H9 (cell line): ENCODE data around the gene EPAS1. TPM values are rescaled to one million over a fixed set of nuclear protein-coding genes. Genes with fewer than 3 reads are reported as not detected.

Experiments
- DNase-seq: peaks from one replicate; pipeline ENCODE4 v3.0.0-alpha.2; 2017
- H2AFZ ChIP-seq: one replicate; pipeline ENCODE4 v1.6.1; 2013; ENCODE audit warnings: mild to moderate bottlenecking, low read length, control low read depth, moderate library complexity
- H2AK5ac ChIP-seq: 2 replicates; pipeline ENCODE4 v1.6.1; 2013; ENCODE audit warnings: low read length, control low read depth, mixed read lengths; ENCODE audit not compliant: insufficient read length
- H2BK120ac ChIP-seq: one replicate; pipeline ENCODE4 v1.6.1; 2013; ENCODE audit warnings: low read depth, mild to moderate bottlenecking, low read length, control low read depth, inconsistent platforms; ENCODE audit not compliant: poor library complexity, severe bottlenecking
- H2BK12ac ChIP-seq: 2 replicates; pipeline ENCODE4 v1.6.1; 2013; ENCODE audit warnings: low read length, control low read depth, mixed read lengths, low read depth; ENCODE audit not compliant: insufficient read length
- H2BK15ac ChIP-seq: 2 replicates; pipeline ENCODE4 v1.6.1; 2013; ENCODE audit warnings: low read depth, low read length, control low read depth
- H2BK20ac ChIP-seq: one replicate; pipeline ENCODE4 v1.6.1; 2013; ENCODE audit warnings: low read depth, mild to moderate bottlenecking, low read length, control low read depth, inconsistent platforms; ENCODE audit not compliant: poor library complexity, severe bottlenecking
- H2BK5ac ChIP-seq: 2 replicates; pipeline ENCODE4 v1.6.1; 2013; ENCODE audit warnings: low read length, control low read depth, mixed read lengths; ENCODE audit not compliant: insufficient read length
- H3K14ac ChIP-seq: 2 replicates; pipeline ENCODE4 v1.6.1; 2013; ENCODE audit warnings: low read length, control low read depth; ENCODE audit not compliant: insufficient read depth
- H3K18ac ChIP-seq: 2 replicates; pipeline ENCODE4 v1.6.1; 2013; ENCODE audit warnings: low read depth, mild to moderate bottlenecking, mixed read lengths, low read length, control low read depth; ENCODE audit not compliant: insufficient read length
- H3K23ac ChIP-seq: 2 replicates; pipeline ENCODE4 v1.6.1; 2013; ENCODE audit warnings: low read length, control low read depth, mixed read lengths, low read depth; ENCODE audit not compliant: insufficient read length
- H3K23me2 ChIP-seq: 2 replicates; pipeline ENCODE4 v1.6.1; 2013; ENCODE audit warnings: low read depth, mild to moderate bottlenecking, mixed read lengths, low read length, control low read depth; ENCODE audit not compliant: insufficient read length, poor library complexity, severe bottlenecking
- H3K27ac ChIP-seq: 2 replicates; pipeline ENCODE4 v1.5.1; 2013; ENCODE audit warnings: low read length, control low read depth, mixed read lengths, low read depth; ENCODE audit not compliant: insufficient read length
- H3K27me3 ChIP-seq: 2 replicates; pipeline ENCODE4 v1.6.1; 2013; ENCODE audit warnings: low read length, control low read depth, inconsistent platforms; ENCODE audit not compliant: insufficient read depth
- H3K4ac ChIP-seq: 2 replicates; pipeline ENCODE4 v1.6.1; 2013; ENCODE audit warnings: low read depth, mild to moderate bottlenecking, control low read depth, inconsistent platforms, low read length, moderate library complexity
- H3K4me1 ChIP-seq: 2 replicates; pipeline ENCODE4 v1.6.1; 2013; ENCODE audit warnings: low read length, control low read depth, inconsistent platforms; ENCODE audit not compliant: insufficient read depth
- H3K4me2 ChIP-seq: 2 replicates; pipeline ENCODE4 v1.6.1; 2013; ENCODE audit warnings: low read length, control low read depth, mixed read lengths; ENCODE audit not compliant: insufficient read length, insufficient read depth
- H3K56ac ChIP-seq: 2 replicates; pipeline ENCODE4 v1.6.1; 2013; ENCODE audit warnings: low read depth, mild to moderate bottlenecking, mixed read lengths, low read length, control low read depth; ENCODE audit not compliant: insufficient read length
- H3K79me1 ChIP-seq: 2 replicates; pipeline ENCODE4 v1.6.1; 2013; ENCODE audit warnings: low read depth, mild to moderate bottlenecking, moderate library complexity, low read length, control low read depth, inconsistent platforms; ENCODE audit not compliant: insufficient read depth, poor library complexity, severe bottlenecking
- H3K79me2 ChIP-seq: 2 replicates; pipeline ENCODE4 v1.6.1; 2013; ENCODE audit warnings: low read length, control low read depth, inconsistent platforms; ENCODE audit not compliant: insufficient read depth
- H3K9ac ChIP-seq: 2 replicates; pipeline ENCODE4 v1.6.1; 2013; ENCODE audit warnings: low read length, control low read depth, mixed read lengths; ENCODE audit not compliant: insufficient read length; ENCODE audit errors: extremely low read depth
- H3K9me3 ChIP-seq: one replicate; pipeline ENCODE4 v1.6.1; 2013; ENCODE audit warnings: low read depth, low read length, inconsistent platforms; ENCODE audit not compliant: control insufficient read depth
- H3T11ph ChIP-seq: one replicate; pipeline ENCODE4 v1.6.1; 2013; ENCODE audit warnings: mild to moderate bottlenecking, low read length, control low read depth, inconsistent platforms
- H4K20me1 ChIP-seq: one replicate; pipeline ENCODE4 v1.6.1; 2013; ENCODE audit not compliant: control insufficient read depth, insufficient read length, insufficient read depth
- H4K5ac ChIP-seq: 2 replicates; pipeline ENCODE4 v1.6.1; 2013; ENCODE audit warnings: low read depth, mild to moderate bottlenecking, mixed read lengths, low read length, control low read depth; ENCODE audit not compliant: insufficient read length
- H4K8ac ChIP-seq: replicated peaks from 2 replicates; pipeline ENCODE4 v1.6.1; 2013; ENCODE audit warnings: low read length, control low read depth, mixed read lengths, low read depth; ENCODE audit not compliant: insufficient read length
- H4K91ac ChIP-seq: 2 replicates; pipeline ENCODE4 v1.6.1; 2013; ENCODE audit warnings: low read depth, mild to moderate bottlenecking, moderate library complexity, mixed read lengths, low read length, control low read depth; ENCODE audit not compliant: insufficient read length
- H3K27ac Mint-ChIP-seq, 3 experiments: 2 replicates in 2 of 3; 3 replicates in 1 of 3; pipeline ENCODE4 v1.8.0; 2020 to 2021; ENCODE audit warnings: mixed read lengths in 3 of 3, mild to moderate bottlenecking in 1 of 3, moderate library complexity in 1 of 3
- H3K27me3 Mint-ChIP-seq: 2 replicates; pipeline ENCODE4 v1.8.0; 2021; ENCODE audit warnings: low read depth, mild to moderate bottlenecking, moderate library complexity, mixed read lengths
- H3K36me3 Mint-ChIP-seq, 3 experiments: 2 replicates in 2 of 3; 3 replicates in 1 of 3; pipeline ENCODE4 v1.8.0; 2020 to 2021; ENCODE audit warnings: low read depth in 3 of 3, mixed read lengths in 3 of 3; ENCODE audit not compliant: insufficient read depth in 1 of 3
- H3K4me1 Mint-ChIP-seq, 2 experiments: 2 replicates each; pipeline ENCODE4 v1.8.0; 2020; ENCODE audit warnings: mixed read lengths in 2 of 2
- H3K4me3 Mint-ChIP-seq, 2 experiments: 2 replicates in 1 of 2; 3 replicates in 1 of 2; pipeline ENCODE4 v1.8.0; 2020 to 2021; ENCODE audit warnings: mild to moderate bottlenecking in 2 of 2, mixed read lengths in 2 of 2, moderate library complexity in 1 of 2
- H3K9me3 Mint-ChIP-seq, 2 experiments: 2 replicates in 1 of 2; 3 replicates in 1 of 2; pipeline ENCODE4 v1.8.0; 2020; ENCODE audit warnings: mild to moderate bottlenecking in 2 of 2, mixed read lengths in 2 of 2, moderate library complexity in 1 of 2
- CTCF ChIP-seq: fragments of 200-600 bp; sonication (generic); conservative IDR thresholded peaks from 3 replicates; pipeline ENCODE4 v1.8.0; 2021; ENCODE audit warnings: antibody characterized with exemption, mild to moderate bottlenecking
- WGBS: extraction: QIAGEN DNeasy Blood & Tissue Kit; methylation state at CpG from one replicate; pipeline ENCODE4 v1.1.7; 2013; ENCODE audit warnings: missing lambda C conversion rate, low lambda C conversion rate, mixed read lengths; ENCODE audit not compliant: insufficient read length; ENCODE audit errors: extremely low coverage; 5-methylcytosine and 5-hydroxymethylcytosine counted together
- total RNA-seq: library from RNA; stranded (reverse); gene quantifications from 2 replicates; pipeline ENCODE4 v1.2.1, GENCODE V29; 2021

The EPAS1 gene
- total RNA-seq, 1 experiment from 2014 or later, result 1.1 TPM

DNA sequence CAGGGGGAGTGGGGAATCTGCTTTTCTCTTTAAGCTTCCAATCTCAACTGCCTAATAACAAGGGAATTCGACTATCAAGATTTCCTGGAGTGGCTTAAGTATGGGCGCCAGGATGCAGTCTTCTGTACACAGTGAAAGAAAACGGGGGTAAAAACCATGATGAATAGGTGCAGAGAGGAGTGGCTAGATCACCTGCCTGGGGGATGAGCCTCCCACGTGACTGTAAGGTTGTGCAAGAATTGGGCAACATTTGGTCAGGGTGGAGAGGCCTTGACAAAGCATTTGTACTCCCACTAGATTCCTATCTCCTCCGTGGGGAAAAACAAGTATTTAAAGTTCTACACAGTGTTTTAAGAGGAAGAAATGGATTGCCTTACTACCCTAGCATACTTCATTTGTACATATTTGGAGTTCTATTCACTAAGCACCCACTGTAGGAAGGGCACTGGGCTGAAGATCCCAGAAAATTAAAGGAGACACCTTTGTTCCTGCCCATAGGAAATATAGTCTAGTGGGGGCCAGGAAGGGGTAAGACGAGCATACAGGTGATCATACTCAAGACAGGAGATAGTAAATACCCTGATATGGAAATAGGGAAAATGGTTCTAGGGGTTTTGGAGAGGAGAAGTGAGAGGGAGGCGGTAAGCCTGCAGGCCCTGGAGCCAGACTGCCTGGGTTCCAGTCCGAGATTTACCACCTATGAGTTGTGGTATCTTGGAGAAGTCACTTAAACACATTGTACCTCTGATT, 29.2 kb downstream of the EPAS1 start:
- Histone ChIP-seq H3K27me3 (0 out of 2 replicates have a peak, but pooled peaks cover 3% of the 10 kb centered on the region), H2BK20ac (no peak overlapping the region), H3K14ac (no peak overlapping the region), H2BK15ac (no peak overlapping the region), H3K27ac (no peak overlapping the region), H2BK5ac (no peak overlapping the region), H2AK5ac (no peak overlapping the region), H3K4me2 (no peak overlapping the region), H4K91ac (no peak overlapping the region), H3T11ph (no peak overlapping the region), H3K79me1 (no peaks in the 10 kb centered on the region), H4K8ac (no peak overlapping the region), H2BK120ac (no peak overlapping the region), H3K9me3 (no peaks in the 10 kb centered on the region), H4K5ac (no peak overlapping the region), H3K56ac (no peak overlapping the region), H3K23ac (no peak overlapping the region), H3K23me2 (no peaks in the 10 kb centered on the region), H4K20me1 (no peaks in the 10 kb centered on the region), H3K18ac (no peak overlapping the region), H2BK12ac (no peak overlapping the region), H3K4ac (no peak overlapping the region), H3K79me2 (no peaks in the 10 kb centered on the region), H3K9ac (no peak overlapping the region), H3K4me1 (no peaks in the 10 kb centered on the region), H2AFZ (no peak overlapping the region)
- no peak for TF ChIP-seq CTCF
- no peak overlapping the region for H3K27ac Mint-ChIP-seq
- no peaks in the 10 kb centered on the region for H3K36me3 Mint-ChIP-seq
- no peaks in the 10 kb centered on the region for H3K9me3 Mint-ChIP-seq
- H3K4me1 Mint-ChIP-seq, result peaks cover 9 to 21% of the 10 kb centered on the region in 2 experiments
- DNase-seq, result no peak
- peaks cover 1% of the 10 kb centered on the region for H3K27me3 Mint-ChIP-seq
- no CpG with 5 or more reads among the region's 8 CpGs for WGBS
- H3K4me3 Mint-ChIP-seq, result no peak overlapping the region
